Measurements from ENCODE around the gene RPA4.

DNA sequence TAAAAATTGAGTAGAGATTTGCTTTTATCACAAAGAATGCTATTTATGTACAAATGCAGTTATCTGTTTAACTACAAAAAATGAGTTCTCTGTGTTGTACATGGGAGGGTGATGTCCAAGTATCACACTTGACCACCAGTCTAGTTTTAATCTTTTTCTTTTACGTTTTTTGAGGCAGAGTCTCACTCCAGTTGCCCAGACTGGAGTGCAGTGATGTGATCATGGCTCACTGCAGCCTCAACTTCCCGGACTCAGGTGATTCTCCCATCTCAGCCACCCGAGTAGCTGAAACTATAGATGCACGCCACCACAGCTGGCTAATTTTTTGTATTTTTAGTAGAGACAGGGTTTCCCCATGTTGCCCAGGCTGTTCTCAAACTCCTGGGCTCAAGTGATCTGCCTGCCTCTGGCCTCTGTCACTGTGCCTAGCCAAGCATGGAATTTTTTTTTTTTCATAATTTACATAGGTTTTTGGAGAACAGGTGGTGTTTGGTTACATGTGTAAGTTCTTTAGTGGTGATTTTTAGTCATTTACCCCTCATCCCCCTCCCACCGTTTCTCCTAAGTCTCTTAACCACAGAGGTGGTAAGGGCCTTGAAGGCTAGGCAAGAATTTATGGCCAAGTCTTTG lies 47.9 kb upstream of the RPA4 start:
- no peak for TF ChIP-seq POLR2A (IDR thresholded peaks at IDR 0.05)
- TF ChIP-seq, protein P1, sequence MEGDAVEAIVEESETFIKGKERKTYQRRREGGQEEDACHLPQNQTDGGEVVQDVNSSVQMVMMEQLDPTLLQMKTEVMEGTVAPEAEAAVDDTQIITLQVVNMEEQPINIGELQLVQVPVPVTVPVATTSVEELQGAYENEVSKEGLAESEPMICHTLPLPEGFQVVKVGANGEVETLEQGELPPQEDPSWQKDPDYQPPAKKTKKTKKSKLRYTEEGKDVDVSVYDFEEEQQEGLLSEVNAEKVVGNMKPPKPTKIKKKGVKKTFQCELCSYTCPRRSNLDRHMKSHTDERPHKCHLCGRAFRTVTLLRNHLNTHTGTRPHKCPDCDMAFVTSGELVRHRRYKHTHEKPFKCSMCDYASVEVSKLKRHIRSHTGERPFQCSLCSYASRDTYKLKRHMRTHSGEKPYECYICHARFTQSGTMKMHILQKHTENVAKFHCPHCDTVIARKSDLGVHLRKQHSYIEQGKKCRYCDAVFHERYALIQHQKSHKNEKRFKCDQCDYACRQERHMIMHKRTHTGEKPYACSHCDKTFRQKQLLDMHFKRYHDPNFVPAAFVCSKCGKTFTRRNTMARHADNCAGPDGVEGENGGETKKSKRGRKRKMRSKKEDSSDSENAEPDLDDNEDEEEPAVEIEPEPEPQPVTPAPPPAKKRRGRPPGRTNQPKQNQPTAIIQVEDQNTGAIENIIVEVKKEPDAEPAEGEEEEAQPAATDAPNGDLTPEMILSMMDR (IDR thresholded peaks at IDR 0.05), result no peak

Data from testis (tissue), 2 donors.